Natural killer cell treated with Interleukin-12 subunit alpha and Interleukin-12 subunit beta and Interleukin-15 and Interleukin-18, amount 100 ng/mL, for 72 hours (primary cell): ENCODE measurements around the gene KRT12. TPM values are rescaled to one million over a fixed set of nuclear protein-coding genes. Genes with fewer than 3 reads are reported as not detected.

ENCODE experiments used
- ATAC-seq, 2 donors: fragments of 150-1000 bp; cut with Tn5 transposase in 1 of 2; sonication (Bioruptor Pico), chemical (Tn5 transposase) in 1 of 2; 2 replicates each; pipeline ENCODE4 v1.10.0; 2021
- DNase-seq: peaks from one replicate; pipeline ENCODE4 v3.0.0; 2022; ENCODE audit warnings: low spot score
- H3K27ac Mint-ChIP-seq, 2 donors: 1 replicate in 1 of 2; 2 replicates in 1 of 2; pipeline ENCODE4 v1.8.0; 2022; ENCODE audit warnings: mixed read lengths in 2 of 2, mild to moderate bottlenecking in 1 of 2, moderate library complexity in 1 of 2
- H3K27me3 Mint-ChIP-seq, 2 donors: 1 replicate in 1 of 2; 2 replicates in 1 of 2; pipeline ENCODE4 v1.8.0; 2022; ENCODE audit warnings: mixed read lengths in 2 of 2
- H3K36me3 Mint-ChIP-seq: one replicate; pipeline ENCODE4 v1.8.0; 2022; ENCODE audit warnings: mixed read lengths
- H3K4me1 Mint-ChIP-seq, 2 donors: 1 replicate in 1 of 2; 2 replicates in 1 of 2; pipeline ENCODE4 v1.8.0; 2022; ENCODE audit warnings: low read depth in 2 of 2, mixed read lengths in 2 of 2, mild to moderate bottlenecking in 1 of 2
- H3K4me3 Mint-ChIP-seq: one replicate; pipeline ENCODE4 v1.8.0; 2022; ENCODE audit warnings: mixed read lengths
- H3K9me3 Mint-ChIP-seq: 2 replicates; pipeline ENCODE4 v1.8.0; 2022; ENCODE audit warnings: mixed read lengths
- total RNA-seq, 2 donors: library from RNA; stranded (reverse); gene quantifications; one replicate each; pipeline ENCODE4 v1.2.3, GENCODE V29; 2022

The KRT12 gene
- total RNA-seq, 2 donors from 2014 or later: not detected

- H3K36me3 Mint-ChIP-seq: no peaks in the 10 kb centered on the region
- no peak overlapping the region for H3K4me3 Mint-ChIP-seq
- no peak overlapping the region for H3K27ac Mint-ChIP-seq
- H3K9me3 Mint-ChIP-seq: no peaks in the 10 kb centered on the region
- ATAC-seq: no peak
- no peaks in the 10 kb centered on the region for H3K4me1 Mint-ChIP-seq
- H3K27me3 Mint-ChIP-seq: peaks cover 34 to 48% of the 10 kb centered on the region in 2 donors
- no peak for DNase-seq
Measured at GRCh38 chr17:40901981-40902474, 35.0 kb upstream of the KRT12 start.

- H3K27ac Mint-ChIP-seq: no peak overlapping the region
Measured at GRCh38 chr17:40900809-40901356, 33.9 kb upstream of the KRT12 start.

GRCh38 chr17:40896916-40897455 is 30.0 kb upstream of the KRT12 start:
- H3K36me3 Mint-ChIP-seq: no peaks in the 10 kb centered on the region
- no peak overlapping the region for H3K4me3 Mint-ChIP-seq
- ATAC-seq (no peak), DNase-seq (no peak)
- H3K27ac Mint-ChIP-seq: no peak overlapping the region
- H3K4me1 Mint-ChIP-seq: no peaks in the 10 kb centered on the region
- peaks cover 33 to 49% of the 10 kb centered on the region in 2 donors for H3K27me3 Mint-ChIP-seq
- H3K9me3 Mint-ChIP-seq: no peaks in the 10 kb centered on the region

More at GRCh38 chr17:40900809-40901356, 33.9 kb upstream of the KRT12 start:
- no peaks in the 10 kb centered on the region for H3K4me1 Mint-ChIP-seq
- ATAC-seq (no peak), DNase-seq (no peak)
- peaks cover 28 to 40% of the 10 kb centered on the region in 2 donors for H3K27me3 Mint-ChIP-seq
- no peak overlapping the region for H3K4me3 Mint-ChIP-seq
- no peaks in the 10 kb centered on the region for H3K36me3 Mint-ChIP-seq
- H3K9me3 Mint-ChIP-seq: no peaks in the 10 kb centered on the region

GRCh38 chr17:40895106-40895730 is 28.2 kb upstream of the KRT12 start:
- H3K27ac Mint-ChIP-seq: no peak overlapping the region
- H3K27me3 Mint-ChIP-seq: peaks cover 30 to 42% of the 10 kb centered on the region in 2 donors
- H3K9me3 Mint-ChIP-seq: no peaks in the 10 kb centered on the region
- H3K4me3 Mint-ChIP-seq: no peak overlapping the region
- no peaks in the 10 kb centered on the region for H3K36me3 Mint-ChIP-seq
- DNase-seq (no peak), ATAC-seq (no peak)
- no peaks in the 10 kb centered on the region for H3K4me1 Mint-ChIP-seq

GRCh38 chr17:40888196-40888720 is 21.2 kb upstream of the KRT12 start:
- no peak overlapping the region for H3K27ac Mint-ChIP-seq
- no peaks in the 10 kb centered on the region for H3K9me3 Mint-ChIP-seq
- no peak overlapping the region for H3K4me3 Mint-ChIP-seq
- DNase-seq (no peak), ATAC-seq (no peak)
- no peaks in the 10 kb centered on the region for H3K36me3 Mint-ChIP-seq
- H3K4me1 Mint-ChIP-seq: no peaks in the 10 kb centered on the region
- H3K27me3 Mint-ChIP-seq: peaks cover 28 to 46% of the 10 kb centered on the region in 2 donors

GRCh38 chr17:40886090-40886489 is 19.1 kb upstream of the KRT12 start:
- Mint-ChIP-seq H3K36me3 (no peaks in the 10 kb centered on the region), H3K27ac (no peak overlapping the region), H3K27me3 (peaks cover 23 to 45% of the 10 kb centered on the region in 2 donors), H3K9me3 (no peaks in the 10 kb centered on the region), H3K4me3 (no peak overlapping the region), H3K4me1 (no peaks in the 10 kb centered on the region)
- DNase-seq (no peak), ATAC-seq (no peak)

- DNase-seq (no peak), ATAC-seq (no peak)
- Mint-ChIP-seq H3K9me3 (no peaks in the 10 kb centered on the region), H3K27ac (no peak within 1 kb of the TSS), H3K4me3 (no peak within 1 kb of the TSS), H3K36me3 (no peaks in the 10 kb centered on the region), H3K27me3 (peaks cover 25 to 43% of the 10 kb centered on the region in 2 donors), H3K4me1 (no peaks in the 10 kb centered on the region)
Measured at GRCh38 chr17:40884708-40885512, 17.9 kb upstream of the KRT12 start, which contains the start of gene KRT20. TSS of gene KRT20 (minus strand) at chr17:40885242. CDS start at chr17:40885185, 57 bp downstream.

- no peaks in the 10 kb centered on the region for H3K9me3 Mint-ChIP-seq
- peaks cover 17 to 32% of the 10 kb centered on the region in 2 donors for H3K27me3 Mint-ChIP-seq
- no peaks in the 10 kb centered on the region for H3K36me3 Mint-ChIP-seq
- DNase-seq (no peak), ATAC-seq (no peak)
- no peaks in the 10 kb centered on the region for H3K4me1 Mint-ChIP-seq
- no peak overlapping the region for H3K4me3 Mint-ChIP-seq
- H3K27ac Mint-ChIP-seq: no peak overlapping the region
Measured at GRCh38 chr17:40883626-40884334, 16.8 kb upstream of the KRT12 start.

GRCh38 chr17:40883031-40883430 is 16.0 kb upstream of the KRT12 start:
- no peak overlapping the region for H3K4me3 Mint-ChIP-seq
- H3K36me3 Mint-ChIP-seq: no peaks in the 10 kb centered on the region
- H3K4me1 Mint-ChIP-seq: no peaks in the 10 kb centered on the region
- no peak for DNase-seq
- ATAC-seq: no peak
- peaks cover 13 to 24% of the 10 kb centered on the region in 2 donors for H3K27me3 Mint-ChIP-seq
- H3K9me3 Mint-ChIP-seq: no peaks in the 10 kb centered on the region
- H3K27ac Mint-ChIP-seq: no peak overlapping the region

- H3K27me3 Mint-ChIP-seq: peaks cover 12 to 35% of the 10 kb centered on the region in 2 donors
- no peak overlapping the region for H3K4me3 Mint-ChIP-seq
- no peak overlapping the region for H3K27ac Mint-ChIP-seq
- ATAC-seq: no peak
- no peaks in the 10 kb centered on the region for H3K4me1 Mint-ChIP-seq
- no peaks in the 10 kb centered on the region for H3K36me3 Mint-ChIP-seq
- DNase-seq: no peak
- no peaks in the 10 kb centered on the region for H3K9me3 Mint-ChIP-seq
Measured at GRCh38 chr17:40879026-40879425, 12.0 kb upstream of the KRT12 start.

GRCh38 chr17:40878044-40878443 is 11.0 kb upstream of the KRT12 start:
- no peak for ATAC-seq
- Mint-ChIP-seq H3K27me3 (peaks cover 7 to 32% of the 10 kb centered on the region in 2 donors), H3K36me3 (no peaks in the 10 kb centered on the region), H3K4me1 (no peaks in the 10 kb centered on the region), H3K9me3 (no peaks in the 10 kb centered on the region), H3K27ac (no peak overlapping the region), H3K4me3 (no peak overlapping the region)
- DNase-seq: no peak

GRCh38 chr17:40873801-40874200 is 6.8 kb upstream of the KRT12 start:
- H3K36me3 Mint-ChIP-seq: no peaks in the 10 kb centered on the region
- H3K4me1 Mint-ChIP-seq: no peaks in the 10 kb centered on the region
- ATAC-seq (no peak), DNase-seq (no peak)
- H3K4me3 Mint-ChIP-seq: no peak overlapping the region
- H3K9me3 Mint-ChIP-seq: no peaks in the 10 kb centered on the region
- peaks cover 13 to 43% of the 10 kb centered on the region in 2 donors for H3K27me3 Mint-ChIP-seq
- H3K27ac Mint-ChIP-seq: no peak overlapping the region

GRCh38 chr17:40873255-40873654 is 6.2 kb upstream of the KRT12 start:
- Mint-ChIP-seq H3K9me3 (no peaks in the 10 kb centered on the region), H3K27ac (no peak overlapping the region), H3K4me3 (no peak overlapping the region), H3K4me1 (no peaks in the 10 kb centered on the region), H3K27me3 (peaks cover 14 to 43% of the 10 kb centered on the region in 2 donors), H3K36me3 (no peaks in the 10 kb centered on the region)
- DNase-seq: no peak
- ATAC-seq: no peak
